Stimulated activated CD8-positive, alpha-beta memory T cell treated with anti-CD3 and anti-CD28 coated beads, Interleukin-7, amount 100 ng/mL, for 4 hours (primary cell): Measurements from ENCODE around the gene HACD1.

Experiments used
- DNase-seq, 2 donors: peaks; one replicate each; pipeline ENCODE4 v3.0.0-alpha.2; 2020; ENCODE audit warnings: low read depth in 2 of 2

The HACD1 gene

GRCh38 chr10:17586821-17587234, 30.3 kb downstream of the HACD1 start:
- no peak for DNase-seq

DNA sequence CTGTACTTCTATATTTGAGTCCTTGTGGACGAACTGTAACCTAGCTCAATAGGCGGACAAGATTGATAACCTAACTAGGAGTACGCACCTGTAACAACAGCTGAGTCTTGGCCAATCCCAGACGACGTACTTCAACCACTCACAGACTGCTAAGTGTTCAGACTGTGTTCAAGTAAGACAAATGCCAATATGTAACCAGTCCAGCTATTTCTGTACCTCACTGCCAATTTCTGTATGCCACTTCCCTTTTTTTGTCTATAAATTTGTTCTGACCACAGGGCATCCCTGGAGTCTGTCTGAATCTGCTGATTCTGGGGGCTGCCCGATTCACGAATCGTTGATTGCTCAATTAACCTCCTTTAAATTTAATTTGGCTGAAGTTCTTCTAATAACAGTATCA, 32.2 kb downstream of the HACD1 start:
- no peak for DNase-seq

DNA sequence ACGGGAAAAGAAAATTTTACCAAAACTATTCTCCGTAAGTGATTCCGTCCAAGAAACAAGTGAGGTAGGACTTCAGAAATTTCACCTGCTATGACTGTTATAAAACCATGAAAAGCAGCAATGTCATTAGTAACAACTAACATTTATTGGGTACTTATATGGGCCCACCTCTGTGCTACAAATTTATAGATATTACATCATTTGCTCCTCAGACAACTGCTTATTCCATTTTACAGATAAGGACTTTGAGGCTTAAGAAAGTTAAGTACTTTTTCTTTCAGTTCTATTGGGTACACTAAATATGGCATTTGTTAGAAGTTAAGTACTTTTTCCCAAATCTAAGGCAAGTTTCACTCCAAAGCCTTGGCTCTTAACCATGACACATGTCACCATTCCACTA, 36.3 kb downstream of the HACD1 start:
- no peak for DNase-seq

DNA sequence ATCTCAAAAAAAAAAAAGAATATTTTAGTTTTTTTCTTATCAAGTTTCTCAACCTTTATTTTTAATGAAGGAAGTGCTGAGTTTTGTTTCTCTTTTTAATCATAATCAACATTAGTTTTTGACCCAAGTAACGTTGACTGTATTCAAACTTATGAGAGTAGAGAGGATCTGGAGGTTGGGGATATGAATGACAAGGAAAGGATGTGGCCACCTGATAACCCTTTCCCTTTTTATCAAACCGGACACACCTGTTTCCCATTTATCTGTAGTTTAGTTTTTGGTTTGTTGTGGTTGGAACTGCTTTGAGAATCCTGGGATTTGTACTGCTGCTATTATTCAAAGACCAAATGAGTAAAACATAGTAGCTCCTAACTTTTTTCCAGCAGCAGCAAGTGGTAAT, 38.6 kb downstream of the HACD1 start:
- no peak for DNase-seq

- DNase-seq, result no peak
Observed at GRCh38 chr10:17576768-17577167, 40.4 kb downstream of the HACD1 start.

DNA sequence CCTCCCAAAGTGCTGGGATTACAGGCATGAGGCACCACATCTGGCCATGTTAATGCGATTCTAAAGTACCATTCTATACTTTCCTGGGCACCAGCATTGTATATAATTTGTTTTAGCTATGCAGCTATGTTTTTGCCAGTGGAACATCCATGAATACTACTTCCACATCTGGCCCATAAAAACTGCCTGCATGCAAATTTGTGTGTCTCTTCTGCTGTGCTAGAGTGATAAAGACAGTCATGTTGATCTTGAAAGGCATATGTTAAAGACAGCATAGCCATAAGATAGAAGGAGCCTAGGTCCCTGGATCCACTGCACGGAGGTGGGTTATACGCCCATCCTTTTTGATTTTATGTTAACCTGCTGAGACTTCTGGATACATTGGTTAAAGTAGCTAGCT, 52.3 kb downstream of the HACD1 start:
- DNase-seq, result no peak

DNA sequence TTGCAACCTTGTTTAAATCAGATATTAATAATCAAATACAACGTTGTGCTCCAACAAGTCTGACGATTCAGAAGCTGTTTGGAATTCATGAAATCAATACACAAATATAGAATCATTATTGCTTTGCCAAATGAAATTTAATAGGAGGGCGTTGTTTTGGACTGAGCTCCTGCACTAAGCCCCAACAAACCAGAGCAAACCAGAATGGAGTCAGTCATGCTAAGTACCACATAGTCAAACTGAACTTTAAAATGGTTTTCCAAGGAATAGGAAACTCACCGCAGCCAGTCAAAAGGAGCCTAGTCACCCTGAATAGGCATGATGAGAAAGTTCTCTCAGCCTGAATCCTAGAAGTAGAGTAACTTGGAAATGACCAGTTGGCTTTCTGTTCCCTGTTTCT, 53.7 kb downstream of the HACD1 start:
- no peak for DNase-seq

- no peak for DNase-seq
Observed at GRCh38 chr10:17562614-17563013, 54.6 kb downstream of the HACD1 start.

- no peak for DNase-seq
Observed at GRCh38 chr10:17561111-17561510, 56.1 kb downstream of the HACD1 start.

- DNase-seq, result no peak
Observed at GRCh38 chr10:17557459-17557858, 59.7 kb downstream of the HACD1 start.

DNA sequence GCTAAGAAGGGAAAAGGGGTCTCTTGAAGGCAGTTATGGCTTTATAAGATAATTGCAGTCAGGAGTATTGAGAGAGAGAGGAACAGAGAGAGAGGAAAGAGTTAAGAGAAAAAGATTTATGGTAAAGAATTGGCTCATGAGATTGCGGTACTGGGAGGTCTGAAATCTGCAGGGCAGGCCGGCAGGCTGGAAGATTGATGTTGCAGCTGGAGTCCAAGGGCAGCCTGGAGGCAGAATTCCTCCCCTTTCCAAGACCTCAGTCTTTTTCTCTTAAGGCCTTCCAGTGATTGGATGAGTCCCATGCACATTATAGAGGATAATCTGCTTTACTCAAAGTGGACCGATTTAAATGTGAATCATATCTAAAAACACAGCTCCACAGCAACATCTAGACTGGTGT, 68.4 kb downstream of the HACD1 start:
- DNase-seq, result no peak

DNA sequence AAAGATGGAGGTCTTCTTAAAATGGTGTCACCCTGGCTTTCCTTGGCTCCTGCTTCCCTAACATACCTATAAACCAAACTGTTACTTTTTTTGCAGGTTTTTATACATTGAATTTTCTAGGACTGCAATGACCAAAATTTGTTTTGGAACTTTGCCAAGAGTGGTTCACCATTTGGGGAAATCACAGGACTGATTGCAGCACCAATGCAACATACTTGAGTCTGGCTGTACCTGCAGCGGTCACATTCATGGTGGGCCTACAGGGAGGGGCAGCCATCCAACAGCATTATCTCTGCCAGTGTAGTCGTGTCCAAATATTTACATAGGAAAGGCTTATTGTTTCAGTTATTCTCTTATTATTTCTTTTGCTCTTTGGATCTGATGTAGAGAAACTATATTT, 69.0 kb downstream of the HACD1 start:
- DNase-seq, result no peak

DNA sequence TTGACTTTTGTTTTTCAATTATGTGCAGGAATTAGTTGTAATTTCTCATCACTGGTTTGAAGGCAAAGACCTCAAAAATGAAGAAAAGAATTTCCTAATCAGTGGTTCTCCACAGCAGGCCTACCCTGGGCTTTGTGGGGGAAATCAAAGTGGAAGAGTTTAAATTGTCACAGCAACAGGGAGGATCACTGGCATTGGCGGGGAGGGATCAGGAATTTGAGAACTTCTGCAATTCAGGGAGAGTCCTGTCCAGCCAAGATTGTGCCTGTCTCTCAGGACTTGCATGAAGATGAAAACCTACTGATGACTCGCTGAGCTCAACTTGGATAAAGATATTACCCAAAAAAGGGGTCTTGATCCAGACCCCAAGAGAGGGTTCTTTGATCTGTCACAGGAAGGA, 70.1 kb downstream of the HACD1 start:
- no peak for DNase-seq

- DNase-seq, result no peak
Observed at GRCh38 chr10:17544465-17544864, 72.7 kb downstream of the HACD1 start.
